ENCODE results near the gene LINGO4.

The LINGO4 gene

DNA sequence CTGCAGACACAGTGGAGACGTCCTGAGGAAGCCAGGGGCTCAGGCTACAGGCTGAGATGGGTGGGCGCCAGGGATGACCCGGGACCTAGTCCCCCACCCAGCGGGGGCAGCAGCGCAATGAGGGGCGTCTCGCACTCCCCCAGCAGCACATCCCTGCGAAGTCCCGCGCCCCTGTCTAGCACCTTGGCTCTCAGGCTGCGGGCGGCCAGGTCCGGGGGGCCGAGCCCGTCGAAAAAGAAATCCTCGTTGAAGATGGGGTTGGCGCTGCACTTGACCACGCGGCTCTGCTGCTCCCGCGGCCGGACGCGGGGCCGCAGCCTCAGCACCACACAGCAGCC lies 32.6 kb upstream of the LINGO4 start:
- no peak for DNase-seq (ENCODE audit: low read depth, low spot score)
- no peak overlapping the region for H3K4me3 ChIP-seq (ENCODE audit: low read length)

DNA sequence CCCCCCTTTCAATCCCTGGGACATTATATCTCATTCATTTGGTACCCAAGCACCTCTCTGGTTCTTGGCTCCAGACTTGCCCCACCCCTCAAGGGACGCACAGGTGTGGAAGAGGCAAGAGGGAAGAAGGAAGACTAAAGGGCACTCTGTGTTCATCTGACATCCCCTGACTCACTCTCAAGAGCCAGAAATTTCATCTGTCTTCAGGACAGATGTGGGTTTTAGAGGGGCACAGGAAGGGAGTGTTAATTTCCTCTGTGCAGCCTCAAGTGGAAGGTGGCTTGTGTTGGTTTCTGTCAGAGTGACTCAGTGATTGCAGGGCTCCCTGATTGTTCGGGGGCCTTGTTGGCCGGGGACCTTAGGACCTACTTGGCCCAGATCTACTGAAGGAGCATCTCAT lies 32.0 kb upstream of the LINGO4 start:
- H3K4me3 ChIP-seq (ENCODE audit: low read length), result no peak overlapping the region
- no peak for DNase-seq (ENCODE audit: low read depth, low spot score)

DNA sequence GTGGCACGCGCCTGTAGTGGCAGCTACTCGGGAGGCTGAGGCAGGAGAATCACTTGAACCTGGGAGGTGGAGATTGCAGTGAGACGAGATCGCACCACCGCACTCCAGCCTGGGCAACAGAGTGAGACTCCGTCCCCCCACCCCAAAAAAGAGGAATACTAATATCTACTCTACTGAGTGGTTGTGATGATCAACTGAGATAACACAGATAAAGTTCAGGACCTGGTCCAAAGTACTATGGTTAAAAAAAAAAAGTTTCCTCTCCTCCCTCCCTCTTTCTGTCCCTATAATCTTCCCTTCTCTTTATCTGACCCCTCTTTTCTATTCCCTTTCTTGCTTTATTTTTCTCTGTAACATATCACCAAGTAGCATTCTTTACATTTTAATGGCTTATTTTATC lies 30.4 kb upstream of the LINGO4 start:
- no peak overlapping the region for H3K4me3 ChIP-seq (ENCODE audit: low read length)
- no peak for DNase-seq (ENCODE audit: low read depth, low spot score)

DNA sequence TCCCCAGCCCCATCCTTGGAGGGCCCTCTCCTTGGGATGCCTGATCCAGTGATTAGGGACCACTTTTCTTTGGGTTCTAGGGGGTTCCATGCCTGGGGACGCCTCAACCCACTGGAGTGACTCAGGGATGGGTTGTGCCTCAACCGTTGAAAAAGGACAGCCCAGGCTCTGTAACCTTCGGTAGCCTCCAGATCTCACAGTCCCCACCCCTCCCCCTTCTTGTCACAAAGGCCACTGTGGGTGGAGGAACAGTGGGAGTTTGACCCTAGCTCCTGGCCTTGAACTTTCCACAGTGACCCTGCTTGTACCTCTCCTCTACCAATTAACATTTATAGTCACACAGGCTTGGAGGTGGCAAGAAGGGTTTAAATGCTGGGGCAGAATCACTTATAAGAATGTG lies 29.0 kb upstream of the LINGO4 start:
- no peak overlapping the region for H3K4me3 ChIP-seq (ENCODE audit: low read length)
- DNase-seq (ENCODE audit: low read depth, low spot score), result no peak

DNA sequence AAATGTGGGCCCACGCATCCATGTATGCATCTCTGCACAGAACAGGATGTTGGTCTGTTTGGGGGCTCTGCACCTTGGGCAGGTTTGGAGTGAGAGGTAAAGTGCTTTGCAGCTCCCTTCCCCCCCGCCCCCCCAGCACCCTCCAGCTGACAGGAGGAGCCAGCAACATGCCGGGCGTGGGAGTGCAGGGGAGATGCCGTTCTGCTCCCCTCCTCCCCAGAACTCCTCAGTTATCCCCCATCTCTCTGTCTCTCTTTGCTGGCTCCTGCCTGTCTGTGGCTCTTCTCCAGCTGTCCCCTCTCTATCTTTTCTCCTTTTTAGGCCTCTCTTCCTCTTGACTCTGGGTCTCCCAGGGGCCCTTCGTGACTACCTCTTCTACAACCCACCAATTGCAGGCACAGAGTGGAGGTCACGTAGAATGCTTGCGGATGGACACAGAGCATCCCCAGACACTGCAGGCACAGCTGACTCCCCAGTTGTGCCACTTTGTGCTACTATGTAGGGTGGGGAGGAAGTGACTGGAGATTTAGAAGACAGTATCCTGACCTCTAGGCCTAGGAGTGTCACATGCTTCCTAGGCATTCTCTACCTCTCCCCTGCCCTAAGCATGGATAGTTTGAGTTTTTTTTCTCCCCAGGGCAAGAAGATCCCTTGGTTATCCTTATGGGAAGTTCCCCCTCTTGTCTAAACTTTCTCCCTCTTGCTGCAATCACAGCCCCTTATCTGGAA lies 28.1 kb upstream of the LINGO4 start:
- no peak overlapping the region for H3K4me3 ChIP-seq (ENCODE audit: low read length)

DNA sequence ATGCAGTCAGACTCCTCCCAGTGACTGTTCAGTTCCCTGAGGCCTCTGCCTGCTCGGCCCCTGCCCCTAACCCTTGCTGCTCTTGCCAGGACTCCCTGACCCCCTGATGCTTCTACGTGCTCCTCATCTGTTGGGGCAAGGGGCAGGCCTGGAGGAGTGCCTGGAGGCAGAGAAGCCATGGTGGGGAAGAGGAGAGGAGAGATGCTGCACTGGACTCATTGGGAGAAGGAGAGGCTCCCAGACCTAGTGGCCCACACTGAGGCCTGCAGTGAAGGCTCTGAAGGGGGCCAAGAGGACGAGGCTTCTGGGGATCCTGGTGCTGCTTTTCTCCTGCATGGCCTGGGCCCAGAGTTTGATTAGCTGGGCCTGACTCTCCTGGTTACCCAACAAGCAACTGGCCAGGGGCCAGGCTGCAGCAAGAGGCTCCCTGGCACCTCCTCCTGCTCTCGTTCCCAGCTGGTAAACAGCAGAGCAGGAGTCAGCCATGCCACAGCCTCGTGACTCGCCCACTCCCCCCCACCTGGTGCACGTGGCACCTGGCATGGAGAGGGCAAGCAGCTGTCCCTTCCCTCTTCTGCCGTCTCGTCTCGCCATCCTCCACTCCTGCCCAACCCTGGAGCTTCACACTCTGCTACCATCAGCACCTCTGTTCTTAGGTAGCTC lies 27.2 kb upstream of the LINGO4 start:
- no peak for DNase-seq (ENCODE audit: low read depth, low spot score)
- H3K4me3 ChIP-seq (ENCODE audit: low read length), result no peak overlapping the region

More for the DNA sequence above, 28.1 kb upstream of the LINGO4 start:
- no peak for DNase-seq (ENCODE audit: low read depth, low spot score)

DNA sequence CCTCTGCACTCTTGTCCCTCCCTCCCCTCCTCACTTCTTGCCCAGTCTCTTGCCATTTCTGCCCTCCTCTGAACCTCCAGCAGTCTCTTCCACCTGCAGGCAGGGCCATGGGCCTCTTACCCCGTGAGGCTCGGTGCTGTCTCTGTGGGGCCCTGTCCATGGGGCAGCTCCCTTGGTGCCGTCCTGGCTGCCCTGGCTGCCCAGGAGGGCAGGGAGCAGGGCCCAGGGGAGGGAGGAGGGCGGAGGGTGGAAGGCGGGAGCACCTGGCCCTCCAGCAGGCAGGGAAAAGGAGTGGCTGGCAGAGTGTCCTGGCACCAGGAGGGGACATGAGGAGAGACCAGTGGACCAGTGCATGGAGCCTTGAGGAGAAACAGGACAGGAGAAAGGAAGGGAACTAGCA lies 26.4 kb upstream of the LINGO4 start, which contains the start of gene RORC:
Gene RORC (minus strand): TSS at position 198 of the 400 bp plus-strand sequence. CDS start 38 bp downstream, at position 160.
- no peak for DNase-seq (ENCODE audit: low read depth, low spot score)
- no peak within 1 kb of the TSS for H3K4me3 ChIP-seq (ENCODE audit: low read length)

DNA sequence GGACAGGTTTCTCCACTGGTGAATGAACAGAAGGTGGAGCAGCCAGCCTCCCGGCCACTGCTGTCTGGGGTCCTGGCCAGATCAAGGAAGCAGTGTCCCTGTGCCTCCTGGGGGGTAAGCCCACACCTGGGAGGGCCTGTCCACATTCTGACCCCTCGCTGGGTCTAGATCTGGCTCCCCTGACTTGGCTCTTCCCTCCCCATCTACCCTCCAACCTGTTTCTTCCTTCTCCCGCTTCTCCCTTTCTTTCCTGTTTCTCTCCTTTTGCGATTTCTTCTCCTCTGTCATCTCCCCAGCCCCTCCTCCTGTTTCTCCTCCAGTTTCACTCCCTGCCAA lies 26.0 kb upstream of the LINGO4 start:
- no peak for DNase-seq (ENCODE audit: low read depth, low spot score)
- no peak overlapping the region for H3K4me3 ChIP-seq (ENCODE audit: low read length)

DNA sequence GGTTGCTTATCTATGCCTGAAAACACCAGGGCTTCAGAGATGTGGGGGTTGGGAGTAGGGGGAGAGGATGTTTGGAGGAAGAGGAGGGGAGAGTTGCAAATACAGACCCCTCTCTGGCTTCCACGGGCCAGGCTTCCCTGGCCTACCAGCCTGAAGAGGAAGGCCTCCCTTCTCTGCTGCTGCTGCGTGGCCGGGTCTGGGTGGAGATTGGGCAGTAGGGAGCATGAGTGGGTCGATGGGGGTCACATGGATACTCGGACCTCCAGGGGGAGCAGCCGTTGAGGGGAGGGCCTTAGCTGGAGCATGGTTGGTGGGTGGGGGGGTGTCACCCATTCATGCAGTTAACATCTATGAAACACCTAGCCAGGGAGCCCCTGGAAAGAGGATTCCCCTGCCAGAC lies 24.8 kb upstream of the LINGO4 start:
- H3K4me3 ChIP-seq (ENCODE audit: low read length), result peak overlapping the region; percentile 7; the same call in 1 of the 2 replicates
- DNase-seq (ENCODE audit: low read depth, low spot score), result no peak

DNA sequence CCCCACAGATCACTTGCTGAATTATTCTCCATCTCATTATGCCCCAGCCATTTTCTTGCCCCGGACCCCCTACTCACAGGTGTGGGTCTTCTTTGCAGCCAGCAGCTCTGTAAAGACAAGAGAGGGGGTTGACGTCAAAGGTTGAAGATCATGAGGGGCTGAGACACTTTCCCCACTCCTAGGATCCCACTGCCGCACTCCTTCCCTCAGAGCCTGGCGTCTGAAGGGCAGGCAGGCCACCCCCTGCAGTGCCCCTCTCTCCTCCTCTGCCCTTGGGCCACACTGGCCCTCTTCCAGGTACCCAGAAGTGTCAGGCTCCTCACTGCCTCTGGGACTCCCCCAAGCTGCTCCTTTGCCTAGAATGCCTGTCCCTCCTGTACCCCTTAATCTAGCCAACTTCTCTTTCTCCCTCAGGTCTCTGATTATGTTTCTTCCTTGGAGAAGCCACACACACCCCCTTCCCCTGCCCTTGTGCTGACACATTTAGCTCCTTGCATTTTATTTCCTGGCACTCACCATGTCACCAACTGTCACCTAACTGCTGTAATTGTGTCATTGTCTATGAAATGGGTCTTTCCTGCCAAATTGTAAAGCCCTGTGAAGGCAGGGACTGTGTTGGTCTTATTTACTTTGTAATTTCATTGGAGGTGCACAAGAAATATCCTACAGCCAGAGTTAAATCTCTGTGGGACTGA lies 24.3 kb upstream of the LINGO4 start:
- H3K4me3 ChIP-seq (ENCODE audit: low read length), result peak overlapping the region; percentile 34
- peak; percentile 64 for DNase-seq (ENCODE audit: low read depth, low spot score)

DNA sequence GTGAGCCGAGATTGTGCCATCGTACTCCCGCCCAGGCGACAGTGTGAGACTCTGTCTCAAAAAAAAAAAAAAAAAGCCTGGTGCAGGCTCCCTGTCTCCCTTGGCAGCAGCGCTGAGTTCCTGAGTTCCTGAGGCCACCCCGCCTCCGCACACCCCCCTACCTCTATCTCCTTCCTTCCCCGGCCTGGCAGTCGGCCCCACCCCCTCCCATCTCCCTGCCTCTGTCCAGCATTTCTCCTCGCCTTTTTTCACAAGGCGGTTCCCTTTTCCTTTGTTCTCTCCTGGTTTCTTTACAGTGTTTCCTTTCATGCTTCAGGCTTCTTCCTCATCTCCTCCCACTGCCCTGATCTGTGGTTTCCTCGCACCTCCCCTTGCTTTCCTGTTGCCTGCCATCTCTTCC lies 23.7 kb upstream of the LINGO4 start:
- peak; percentile 65 for DNase-seq (ENCODE audit: low read depth, low spot score)
- H3K4me3 ChIP-seq (ENCODE audit: low read length), result peak overlapping the region; percentile 34

DNA sequence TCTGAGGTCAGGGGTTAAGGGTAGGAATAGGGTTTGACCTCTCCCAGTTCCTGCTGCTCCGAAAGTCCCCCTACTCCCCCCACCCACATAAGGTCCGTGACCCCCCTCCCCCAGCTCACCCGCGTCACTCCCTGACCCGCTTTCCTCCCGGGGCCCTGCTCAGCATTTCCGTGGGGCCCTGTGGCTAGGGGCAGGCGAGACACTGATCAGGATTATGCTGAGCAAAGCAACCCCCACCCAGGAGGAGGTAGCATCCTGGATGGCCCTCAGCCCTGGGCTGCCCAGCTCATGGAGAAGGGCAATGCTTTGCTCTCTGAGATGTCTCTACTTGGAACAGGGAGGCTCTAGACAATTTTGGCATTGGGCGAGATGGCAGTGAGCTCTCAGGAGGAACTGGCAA lies 22.6 kb upstream of the LINGO4 start:
- DNase-seq (ENCODE audit: low read depth, low spot score), result no peak
- peak overlapping the region; percentile 34 for H3K4me3 ChIP-seq (ENCODE audit: low read length)

DNA sequence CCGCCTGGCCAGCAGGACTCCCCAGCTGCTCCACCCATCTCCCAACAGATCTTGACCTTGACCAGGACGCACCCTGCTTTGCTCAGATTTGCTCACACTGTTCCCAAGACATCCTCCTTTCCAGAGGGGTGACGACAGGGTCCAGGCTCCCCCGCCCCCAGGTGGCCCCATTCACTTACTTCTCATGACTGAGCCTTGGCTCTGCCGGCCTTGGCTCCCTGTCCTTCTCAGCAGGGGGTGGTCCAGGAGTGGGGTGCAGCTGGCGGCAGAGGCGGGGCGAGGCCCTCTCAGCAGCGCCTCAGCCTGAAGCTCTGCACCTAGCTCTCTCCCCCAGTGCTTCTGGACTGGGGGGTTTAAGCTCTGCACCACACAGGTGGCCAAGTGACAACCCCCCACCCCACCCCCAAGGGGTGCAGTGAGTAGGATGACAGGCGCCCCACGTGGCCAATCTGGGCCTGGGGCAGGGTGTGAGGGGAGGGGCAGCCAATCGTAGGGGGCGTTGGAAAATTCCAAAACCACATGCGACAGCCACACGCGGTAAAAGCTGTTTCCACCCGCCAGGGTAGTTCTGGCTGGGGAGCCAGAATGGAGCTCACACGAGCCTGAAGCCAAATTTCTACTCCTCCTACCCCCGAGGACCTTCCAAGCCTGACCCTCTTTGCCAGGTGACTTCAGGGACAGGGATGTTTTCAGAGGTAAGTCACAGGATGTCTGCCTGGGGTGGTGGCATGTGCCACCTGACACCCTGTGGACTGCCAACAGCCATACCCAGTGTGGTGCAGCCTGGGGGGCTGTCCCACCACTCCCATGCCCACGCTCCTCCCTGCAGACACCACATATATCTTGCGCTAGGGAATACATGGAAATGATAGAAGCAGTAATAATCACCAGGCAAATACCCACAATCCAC lies 20.8 kb upstream of the LINGO4 start:
- DNase-seq (ENCODE audit: low read depth, low spot score), result peak; percentile 86
- peak overlapping the region; percentile 56 for H3K4me3 ChIP-seq (ENCODE audit: low read length)

DNA sequence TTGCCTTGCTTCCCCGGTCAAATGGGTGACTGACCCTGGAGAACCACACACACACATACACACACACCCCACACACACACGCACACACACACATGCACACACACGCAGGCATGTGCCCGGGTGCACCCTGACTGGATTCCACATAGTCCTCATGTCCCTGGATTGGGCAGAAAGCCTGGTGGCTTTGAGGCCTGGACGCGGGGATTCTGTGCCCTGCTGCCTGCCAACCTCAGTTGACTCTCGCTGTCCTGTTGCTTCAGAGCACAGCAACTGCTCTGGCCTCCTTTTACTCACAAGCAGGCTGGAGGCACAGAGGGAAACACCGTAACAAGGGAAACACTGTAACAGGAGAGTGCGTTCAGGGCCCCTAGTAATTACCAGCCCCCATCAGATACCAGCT lies 20.0 kb upstream of the LINGO4 start:
- no peak for DNase-seq (ENCODE audit: low read depth, low spot score)
- peak overlapping the region; percentile 56 for H3K4me3 ChIP-seq (ENCODE audit: low read length)

DNA sequence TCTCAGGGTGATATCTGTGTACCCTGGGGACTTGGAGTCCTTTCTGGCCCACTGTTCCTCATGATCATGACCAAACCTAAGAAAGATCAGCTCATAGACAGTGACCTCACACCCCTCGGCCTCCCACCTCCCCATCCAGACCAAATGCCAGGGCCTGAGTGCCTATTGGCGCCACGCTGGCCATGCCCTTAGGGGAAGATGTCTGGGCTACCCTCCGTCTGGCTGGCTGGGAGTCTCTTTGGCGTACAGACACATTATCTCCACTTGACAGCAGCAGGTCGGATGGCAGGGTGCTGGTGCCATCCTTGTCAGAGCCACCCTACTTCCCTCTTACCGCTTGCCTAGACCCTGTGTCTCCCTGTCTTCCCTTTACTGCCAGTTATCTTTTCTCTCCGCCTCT lies 18.0 kb upstream of the LINGO4 start:
- DNase-seq (ENCODE audit: low read depth, low spot score), result no peak
- H3K4me3 ChIP-seq (ENCODE audit: low read length), result no peak overlapping the region

DNA sequence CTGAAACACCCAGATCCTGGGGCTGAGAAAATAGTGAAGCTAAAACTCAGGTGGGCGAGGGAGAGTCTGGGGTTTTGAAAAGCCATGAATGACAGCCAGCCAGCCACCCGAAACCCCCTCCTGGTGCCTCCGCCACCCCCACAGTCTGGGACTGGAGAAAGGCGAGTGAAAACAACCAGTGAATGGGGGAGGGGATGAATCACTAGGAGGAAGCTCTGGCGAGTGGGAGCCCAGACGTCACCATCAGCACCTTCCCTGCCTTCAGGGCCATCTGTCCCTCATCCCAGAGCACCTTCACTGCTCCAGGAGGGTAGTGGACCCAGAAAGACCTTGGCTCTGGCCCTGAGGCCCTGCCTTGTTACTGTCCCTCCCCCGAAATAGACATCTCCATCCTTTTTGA lies 17.2 kb upstream of the LINGO4 start:
- DNase-seq (ENCODE audit: low read depth, low spot score), result no peak

DNA sequence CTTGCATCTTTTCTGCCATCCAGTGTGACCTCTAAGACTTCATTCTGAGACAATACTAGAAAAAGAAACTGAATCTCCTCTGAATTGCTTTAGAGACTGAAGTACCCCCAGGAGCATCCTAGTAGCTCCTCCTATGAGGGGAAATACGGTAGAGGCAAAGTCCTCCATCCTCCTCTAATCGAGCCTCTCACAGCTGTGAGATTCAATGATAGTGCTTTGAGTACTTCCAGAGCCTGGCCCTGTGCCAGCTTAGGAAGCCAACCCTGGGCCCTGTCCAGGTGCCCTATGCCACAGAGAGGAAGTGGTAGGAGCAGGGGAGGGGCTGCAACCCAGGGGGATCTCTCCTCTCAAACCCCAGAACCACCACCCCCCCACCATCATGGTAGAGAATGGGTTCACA lies 15.7 kb upstream of the LINGO4 start:
- peak overlapping the region; percentile 25 for H3K4me3 ChIP-seq (ENCODE audit: low read length)
- DNase-seq (ENCODE audit: low read depth, low spot score), result peak; percentile 96

More for the DNA sequence above, 17.2 kb upstream of the LINGO4 start:
- H3K4me3 ChIP-seq (ENCODE audit: low read length), result no peak overlapping the region; the same call in 1 of the 2 replicates

DNA sequence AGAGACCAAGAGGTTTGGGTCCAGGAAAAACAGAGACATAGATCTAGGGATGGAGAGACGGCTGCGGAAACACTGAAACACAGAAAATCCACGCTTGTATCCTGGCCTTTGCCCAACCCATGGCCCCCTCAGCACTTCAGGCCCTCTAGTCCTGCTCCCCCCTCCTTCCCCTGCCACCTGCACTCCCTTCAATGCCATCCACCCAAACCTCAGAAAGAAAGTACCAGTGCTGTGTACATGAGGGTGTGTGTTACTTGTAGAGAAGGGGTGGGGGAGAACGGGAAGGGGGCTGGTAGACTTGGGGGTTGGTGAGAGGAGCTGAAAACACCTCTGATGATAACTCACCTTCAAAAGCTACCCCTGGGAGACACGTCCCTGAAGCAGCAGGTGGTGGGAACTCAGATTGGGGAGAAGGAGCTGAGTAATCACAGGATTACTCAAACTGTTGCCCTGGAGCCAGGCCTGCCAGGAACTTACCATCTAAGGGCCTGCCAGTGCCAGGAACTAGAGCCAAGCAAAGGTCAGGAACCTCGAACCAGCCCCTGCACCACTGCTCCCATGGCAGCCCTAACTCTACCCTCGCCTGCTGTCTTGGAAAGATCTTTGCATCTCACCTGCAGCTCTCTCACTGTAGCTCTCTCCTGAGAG lies 14.9 kb upstream of the LINGO4 start:
- DNase-seq (ENCODE audit: low read depth, low spot score), result peak; percentile 80
- peak overlapping the region; percentile 25; the same call in 1 of the 2 replicates for H3K4me3 ChIP-seq (ENCODE audit: low read length)

Measured in Jurkat, Clone E6-1 (cell line).